Measurements from ENCODE around the gene PSMC3.

PSMC3 gene

DNA sequence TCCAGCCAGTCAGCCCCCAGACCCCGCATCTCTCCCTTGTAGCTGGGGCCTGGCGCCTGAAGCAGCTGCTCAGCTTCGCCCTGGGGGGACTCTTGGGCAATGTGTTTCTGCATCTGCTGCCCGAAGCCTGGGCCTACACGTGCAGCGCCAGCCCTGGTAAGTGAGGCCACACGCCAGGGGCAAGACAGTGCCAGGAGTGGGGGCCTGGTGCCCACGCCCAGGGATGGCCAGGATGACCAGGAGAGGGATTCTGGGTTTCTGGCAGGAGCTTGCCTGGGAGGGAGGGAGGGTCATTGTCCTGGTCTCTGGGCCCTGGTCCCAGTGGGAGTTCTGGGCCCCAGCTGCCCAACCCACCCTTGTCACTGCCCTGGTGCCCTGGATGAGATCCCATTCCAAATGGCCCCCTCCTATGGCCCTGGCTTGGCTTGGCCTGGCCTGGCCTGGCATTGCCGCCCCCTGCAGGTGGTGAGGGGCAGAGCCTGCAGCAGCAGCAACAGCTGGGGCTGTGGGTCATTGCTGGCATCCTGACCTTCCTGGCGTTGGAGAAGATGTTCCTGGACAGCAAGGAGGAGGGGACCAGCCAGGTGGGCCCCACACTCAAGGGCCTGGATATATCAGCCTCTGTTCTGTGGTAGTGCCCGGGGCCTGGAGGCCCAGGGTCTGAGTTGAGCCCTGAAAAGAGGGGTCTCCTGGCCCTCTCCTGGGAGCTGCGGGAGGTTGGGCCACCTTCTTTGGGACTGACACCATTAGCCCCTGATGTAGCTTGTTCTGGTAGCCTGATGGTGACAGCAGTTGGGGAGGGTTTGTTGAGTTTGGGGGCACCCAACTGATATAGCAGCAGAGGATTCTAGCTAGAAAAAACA is 14.1 kb downstream of the PSMC3 start:
- DNase-seq, result peak; percentile 28 to 43

DNA sequence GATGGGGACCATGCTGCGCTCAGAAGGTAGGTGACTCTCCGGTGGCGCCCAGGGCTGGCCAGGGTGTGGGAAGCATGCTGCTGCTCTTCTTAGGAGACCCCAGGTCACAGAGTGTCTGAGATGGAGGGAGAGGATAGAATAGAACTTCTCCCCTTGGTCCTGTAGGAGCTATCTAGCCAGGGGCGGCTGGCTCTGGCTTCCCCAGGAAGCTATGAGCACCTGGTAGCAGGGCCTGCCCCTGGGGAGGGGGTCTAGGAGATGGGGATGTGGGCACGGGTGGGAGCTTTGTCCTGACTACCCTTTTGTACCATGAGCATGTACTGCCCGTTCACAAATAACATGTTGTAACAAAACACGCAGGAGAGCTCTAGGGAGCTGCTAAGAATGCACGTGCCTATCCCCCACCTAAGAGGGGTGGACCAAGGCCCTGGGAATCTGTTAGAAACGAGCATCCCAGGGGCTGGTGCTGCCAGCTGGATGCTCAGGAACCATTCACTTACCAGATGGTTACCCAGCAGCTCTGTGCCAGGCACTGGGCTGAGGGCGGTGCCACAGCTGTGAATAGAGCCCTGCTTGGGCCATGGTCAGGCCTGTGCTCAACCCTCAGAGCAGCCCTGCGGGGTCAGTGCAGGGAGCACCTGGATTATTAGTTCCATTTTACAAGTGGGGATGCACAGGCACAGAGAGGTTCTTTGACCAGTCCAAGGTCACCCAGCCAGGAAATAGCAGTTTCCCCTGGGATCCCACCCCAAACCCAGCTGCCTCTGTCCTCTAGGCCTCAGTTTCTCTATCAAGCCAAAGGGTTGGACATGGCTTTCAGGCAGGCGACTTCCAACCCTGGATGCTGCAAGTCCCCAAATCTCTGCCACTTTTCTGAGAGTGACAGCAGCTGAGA is 15.6 kb downstream of the PSMC3 start:
- no peak for DNase-seq

DNA sequence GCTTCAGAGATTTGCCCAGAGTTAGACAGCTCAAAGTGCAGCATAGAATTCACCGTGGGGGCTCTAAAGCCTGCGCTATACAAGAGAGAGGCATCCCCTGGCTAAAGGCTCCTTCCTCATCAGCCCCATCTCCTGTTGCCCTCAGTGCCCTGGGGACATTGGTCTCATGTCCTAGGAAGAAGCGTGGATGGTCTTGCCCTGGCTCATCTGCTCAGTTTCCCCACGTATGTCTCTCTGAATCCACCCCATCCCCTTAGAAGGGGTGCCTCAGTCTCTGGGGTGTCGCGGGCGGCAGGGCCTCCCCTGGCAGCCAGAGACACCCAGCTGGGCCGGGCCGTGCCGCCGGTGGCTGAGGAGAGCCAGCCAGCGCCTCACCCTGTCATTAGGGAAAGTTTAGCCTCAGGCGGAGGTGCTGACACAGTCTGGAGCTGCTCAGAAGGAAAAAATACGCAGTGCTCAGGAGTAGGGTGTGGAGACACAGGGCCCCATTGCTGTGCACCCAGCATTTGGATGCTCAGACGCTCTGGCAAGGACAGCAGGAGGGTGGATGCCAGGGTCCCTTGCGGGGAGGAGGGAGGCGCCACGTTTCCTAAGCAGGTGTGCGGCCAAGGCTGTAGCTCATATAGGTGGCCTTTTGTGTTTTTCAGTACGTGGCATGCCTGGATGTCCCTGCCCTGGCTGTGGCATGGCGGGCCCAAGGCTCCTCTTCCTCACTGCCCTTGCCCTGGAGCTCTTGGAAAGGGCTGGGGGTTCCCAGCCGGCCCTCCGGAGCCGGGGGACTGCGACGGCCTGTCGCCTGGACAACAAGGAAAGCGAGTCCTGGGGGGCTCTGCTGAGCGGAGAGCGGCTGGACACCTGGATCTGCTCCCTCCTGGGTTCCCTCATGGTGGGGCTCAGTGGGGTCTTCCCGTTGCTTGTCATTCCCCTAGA is 16.5 kb downstream of the PSMC3 start:
- DNase-seq, result no peak

DNA sequence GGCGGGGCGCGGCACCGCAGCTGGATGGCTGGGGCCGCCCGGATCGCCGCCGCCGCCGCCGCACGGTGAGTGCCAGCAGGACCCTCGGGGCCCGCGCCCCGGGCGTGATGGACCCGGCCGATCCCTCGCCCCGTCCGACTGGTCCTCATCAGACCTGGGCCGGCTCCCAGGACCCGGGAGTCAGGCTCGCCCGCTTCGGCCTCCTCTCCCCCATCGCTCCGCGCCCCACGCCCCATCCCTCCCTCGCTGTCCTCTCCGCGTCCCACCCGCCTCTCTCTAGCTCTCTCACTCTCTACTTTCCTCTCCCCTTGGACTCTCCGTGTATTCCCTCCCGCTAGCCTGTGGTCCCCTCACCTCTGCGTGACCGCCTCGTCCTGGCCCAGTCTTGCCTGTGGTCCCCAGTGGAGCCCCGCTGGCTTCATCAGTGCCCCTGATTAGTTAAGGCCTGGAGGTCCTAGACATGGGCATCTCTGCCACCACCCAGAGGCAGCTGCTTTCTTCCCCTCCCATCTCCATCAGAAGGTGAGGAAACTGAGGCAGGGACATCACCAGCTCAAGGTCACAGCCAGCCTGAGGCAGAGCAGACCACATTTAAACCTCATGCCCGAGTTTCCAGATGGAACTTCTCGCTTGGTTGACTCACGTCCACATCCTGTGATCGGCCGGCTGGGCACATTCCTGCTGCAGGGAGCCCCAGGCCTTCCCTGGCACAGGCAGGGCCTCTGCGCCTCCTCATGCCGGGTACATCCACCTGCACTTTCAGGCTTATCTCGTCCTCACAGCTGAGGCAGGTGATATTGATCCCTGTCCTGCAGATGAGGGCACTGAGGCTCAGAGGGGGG is 17.4 kb downstream of the PSMC3 start:
- DNase-seq, result no peak

DNA sequence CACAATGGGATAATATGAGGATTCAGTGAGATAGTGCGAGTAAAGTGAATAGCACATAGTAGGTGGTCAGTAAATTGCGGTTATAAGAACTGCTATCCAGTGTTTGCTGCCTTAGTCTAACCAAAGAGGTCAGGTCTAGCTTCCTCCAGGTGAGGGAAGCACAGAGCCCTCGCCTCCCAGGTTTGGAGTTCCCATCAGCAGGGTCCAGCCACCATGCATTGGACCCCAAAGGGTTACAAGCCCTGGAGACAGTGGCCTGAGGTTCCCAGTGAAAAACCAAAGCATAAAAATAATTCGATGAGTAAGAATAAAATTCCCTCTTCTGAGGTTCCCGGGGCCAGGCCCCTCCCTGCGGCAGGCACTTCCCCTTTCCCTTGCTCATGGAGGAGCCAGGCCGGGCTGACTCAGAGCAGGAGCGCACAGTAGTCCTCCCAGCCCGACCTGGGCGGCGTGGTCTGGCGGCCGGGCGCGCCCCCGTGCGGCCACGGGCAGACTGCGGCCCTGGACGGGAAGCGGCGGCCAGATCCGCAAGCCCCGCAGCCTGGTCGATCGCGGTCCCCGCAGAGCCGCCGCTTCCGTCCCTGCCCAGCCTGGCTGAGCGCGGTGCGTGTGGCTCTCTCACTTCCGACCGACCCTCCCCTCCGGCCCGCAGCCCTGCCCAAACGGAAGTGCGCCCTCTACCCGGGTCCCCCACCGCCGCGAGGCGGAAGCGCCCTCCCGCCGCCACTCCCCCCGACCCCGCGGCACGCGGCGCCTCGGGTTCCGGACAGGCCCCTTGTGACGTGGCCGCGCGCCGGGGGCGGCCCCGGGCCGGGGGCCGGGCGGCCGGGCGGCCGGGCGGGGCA is 18.3 kb downstream of the PSMC3 start, which contains the start of gene SLC39A13:
Gene SLC39A13 (plus strand): TSS at position 845 of the 845 bp plus-strand sequence. CDS start 1,505 bp downstream, outside the sequence.
- peak; percentile 88 to 91 for DNase-seq

DNA sequence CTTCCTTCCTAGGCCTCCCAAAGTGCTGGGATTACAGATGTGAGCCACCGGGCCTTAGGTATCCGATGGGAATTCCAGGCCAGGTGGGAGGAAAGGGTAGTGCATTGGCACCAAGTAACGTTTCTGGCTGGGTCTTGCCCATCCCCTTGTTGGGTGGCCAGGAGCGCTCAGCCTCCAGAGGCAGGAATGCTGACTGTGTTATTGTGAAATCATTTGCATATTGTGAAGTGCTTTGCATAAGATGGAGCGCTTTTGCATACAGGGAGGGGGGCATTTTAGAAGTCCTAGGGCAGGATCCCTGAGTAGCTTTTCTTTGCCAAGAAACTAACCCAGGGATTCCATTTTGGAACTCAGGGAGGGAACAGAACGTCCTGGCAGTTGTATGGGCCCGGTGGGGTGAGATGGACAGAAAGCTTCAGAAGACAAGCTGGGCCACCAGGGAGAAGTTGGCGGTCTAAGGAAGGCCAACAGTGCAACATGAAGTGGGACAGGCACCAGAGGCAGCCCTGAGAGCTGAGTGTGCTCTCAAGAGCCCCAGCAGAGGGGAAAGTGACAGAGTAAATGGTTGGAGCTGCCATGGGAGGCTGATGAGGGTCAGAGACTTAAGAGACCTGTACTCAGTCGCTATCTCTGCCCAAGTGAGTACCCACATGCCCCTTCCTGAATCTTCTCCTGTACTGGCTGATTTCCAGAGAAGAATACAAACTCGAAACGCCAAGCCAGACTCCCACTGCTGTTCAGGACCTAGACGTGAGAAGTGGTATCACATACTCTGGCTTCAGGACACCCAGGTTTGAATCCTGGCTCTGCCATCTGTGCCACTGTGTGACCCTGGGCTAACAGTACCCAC is 19.1 kb downstream of the PSMC3 start:
- no peak for DNase-seq

DNA sequence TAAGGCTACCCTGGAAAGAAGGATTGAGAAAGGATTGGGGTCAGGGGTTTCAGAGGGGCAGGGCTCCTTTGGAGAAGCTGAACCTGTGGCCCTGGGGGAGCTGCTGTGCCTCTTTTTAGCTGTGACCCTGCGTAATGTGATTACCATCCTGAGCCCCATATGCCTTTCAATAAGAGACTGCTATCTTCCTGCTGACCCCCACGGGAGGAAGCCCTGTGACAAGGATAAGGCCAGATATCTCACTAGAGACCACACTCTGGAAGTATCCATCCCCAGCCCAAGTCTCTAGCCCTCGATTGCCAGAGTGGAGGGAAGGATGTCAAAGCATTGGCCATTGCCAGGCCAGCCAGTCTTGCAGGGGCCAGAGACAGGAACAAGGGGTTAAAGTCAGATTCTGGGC is 22.7 kb downstream of the PSMC3 start:
- DNase-seq, result no peak

DNA sequence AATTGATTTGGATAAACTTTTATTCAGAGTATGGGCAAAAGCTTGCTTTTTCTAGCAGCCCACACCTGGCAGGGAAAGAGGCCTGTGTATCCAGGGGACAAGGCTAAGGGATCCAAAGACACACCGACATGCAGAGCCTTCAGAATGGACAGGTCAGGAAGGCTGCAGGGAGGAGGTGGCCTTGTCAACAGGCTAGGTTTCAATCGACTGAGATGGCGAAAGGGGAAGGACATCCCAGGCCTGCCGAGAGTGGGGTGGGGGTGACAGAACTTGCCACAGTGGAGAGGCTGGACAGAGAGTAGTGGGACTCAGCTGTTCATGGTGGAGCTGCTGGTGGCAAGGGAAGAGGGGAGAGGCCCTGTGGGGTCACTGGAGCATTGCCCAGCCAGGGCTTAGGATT is 23.1 kb downstream of the PSMC3 start:
- DNase-seq, result no peak

DNA sequence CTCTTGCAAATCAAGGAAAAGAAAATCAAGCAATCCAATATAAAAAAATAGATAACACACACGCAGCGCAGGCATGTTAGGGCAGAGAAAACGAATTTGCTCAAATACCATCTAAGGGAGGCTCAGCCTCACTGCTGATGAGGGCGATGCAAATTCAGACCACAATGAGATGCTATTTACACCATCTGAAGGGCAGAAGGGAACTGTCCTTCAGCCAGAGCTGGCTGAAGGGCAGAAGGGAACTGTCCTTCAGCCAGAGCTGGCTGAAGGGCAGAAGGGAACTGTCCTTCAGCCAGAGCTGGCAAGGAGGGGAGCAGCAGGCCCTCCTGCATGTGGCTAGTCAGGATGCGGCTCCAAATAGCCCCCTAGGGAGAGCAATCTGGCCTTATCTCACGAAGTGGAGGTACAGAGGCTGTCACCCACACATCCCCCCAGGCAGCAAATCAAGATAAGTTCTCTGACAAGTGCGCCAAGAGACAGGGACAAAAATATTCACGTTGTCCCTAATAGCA is 25.4 kb downstream of the PSMC3 start:
- peak; percentile 49 to 62 for DNase-seq

DNA sequence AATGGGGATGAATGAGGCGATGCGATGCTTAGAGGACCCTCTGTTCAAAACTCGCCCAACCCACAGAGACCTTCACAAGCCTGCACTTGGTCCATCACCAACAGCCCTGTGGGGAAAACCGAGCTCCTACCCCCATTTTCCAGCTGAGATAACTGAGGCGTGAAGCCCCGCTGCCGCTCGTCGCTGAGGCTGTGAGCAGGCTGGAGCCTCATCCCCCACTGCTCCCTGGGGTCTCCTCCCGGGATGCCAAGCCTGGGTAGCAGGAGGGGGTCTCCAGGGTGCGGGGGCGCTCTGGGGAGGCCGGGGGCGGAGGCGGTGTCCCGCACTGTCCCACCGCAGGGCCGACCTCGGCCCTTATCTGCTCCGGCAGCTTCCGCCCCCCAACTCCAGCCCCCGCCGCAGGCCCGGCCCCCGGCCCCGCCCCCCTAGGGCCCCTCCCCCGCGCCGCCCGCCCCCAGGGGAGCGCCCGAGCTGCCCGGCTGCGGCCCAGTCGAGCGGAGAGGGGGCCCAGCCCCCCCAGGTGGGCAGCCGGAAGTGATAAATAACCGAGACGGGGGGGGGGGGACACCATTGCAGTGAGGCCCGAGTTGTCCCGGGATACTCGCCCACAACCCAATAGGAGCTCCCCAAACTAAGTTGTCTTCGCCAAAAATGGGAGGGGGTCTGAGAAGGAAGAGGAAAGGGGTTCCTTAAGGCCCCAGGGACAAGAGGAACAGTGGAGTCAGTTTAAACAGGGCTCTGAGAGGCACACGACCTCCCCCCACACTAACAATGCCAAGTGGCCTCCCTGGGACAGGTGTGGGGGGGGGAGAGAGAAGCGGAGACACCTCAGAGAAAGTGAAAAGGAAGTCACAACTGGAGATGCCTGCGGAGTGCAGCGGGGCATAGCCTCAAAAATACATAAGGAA is 26.1 kb downstream of the PSMC3 start:
- DNase-seq, result no peak

DNA sequence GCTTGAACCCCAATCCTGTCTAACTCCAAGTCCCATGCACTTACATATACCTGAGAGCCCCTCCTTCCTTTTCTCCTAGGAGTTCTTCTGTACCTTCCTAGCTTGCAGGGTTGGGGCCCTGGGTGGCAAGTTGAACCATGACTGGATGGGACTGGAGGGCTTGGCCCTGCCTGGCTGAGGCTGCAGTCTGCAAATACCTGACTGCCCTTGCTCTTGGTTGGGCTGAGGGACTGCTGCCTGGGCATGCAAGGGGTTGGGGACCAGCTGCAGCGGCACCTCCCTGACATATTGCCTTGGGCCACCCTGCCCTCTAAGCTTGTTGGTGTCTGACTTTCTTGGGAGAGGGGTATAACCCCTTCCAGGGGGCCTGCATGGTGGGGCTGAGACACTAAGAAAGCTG is 27.7 kb downstream of the PSMC3 start:
- DNase-seq, result no peak

DNA sequence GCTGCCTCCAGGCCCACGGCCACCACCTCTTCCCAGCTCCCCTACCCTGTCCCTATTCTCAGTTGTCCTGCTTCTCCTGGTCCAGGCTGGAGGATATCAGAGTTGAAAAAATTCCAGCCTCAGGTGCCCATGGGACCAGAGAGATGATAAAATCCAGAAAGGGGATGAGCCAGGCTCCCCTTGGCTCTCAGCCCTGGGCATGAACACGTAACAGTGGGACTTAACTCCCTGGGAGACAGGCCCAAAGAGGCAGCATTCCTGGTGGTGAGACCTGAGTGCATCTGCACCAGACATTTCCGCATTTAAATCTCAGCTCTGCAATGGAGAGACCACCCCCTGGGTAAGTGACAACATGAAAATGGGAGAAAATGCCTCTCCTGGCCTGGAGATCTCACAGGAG is 28.2 kb downstream of the PSMC3 start:
- no peak for DNase-seq

DNA sequence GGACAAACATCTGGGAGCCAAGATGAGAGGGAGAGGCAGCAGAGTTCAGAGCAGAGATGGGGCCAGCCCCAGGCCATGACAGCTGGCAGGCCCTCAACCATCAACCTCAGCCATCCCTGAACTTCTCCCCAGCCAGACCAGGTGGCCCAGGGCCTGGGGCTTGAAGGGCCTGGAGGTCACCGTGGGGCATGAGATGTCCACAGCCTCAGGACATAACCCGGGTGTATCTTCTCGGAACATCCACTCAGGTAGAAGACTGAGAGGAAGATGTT is 30.3 kb downstream of the PSMC3 start:
- DNase-seq, result no peak

DNA sequence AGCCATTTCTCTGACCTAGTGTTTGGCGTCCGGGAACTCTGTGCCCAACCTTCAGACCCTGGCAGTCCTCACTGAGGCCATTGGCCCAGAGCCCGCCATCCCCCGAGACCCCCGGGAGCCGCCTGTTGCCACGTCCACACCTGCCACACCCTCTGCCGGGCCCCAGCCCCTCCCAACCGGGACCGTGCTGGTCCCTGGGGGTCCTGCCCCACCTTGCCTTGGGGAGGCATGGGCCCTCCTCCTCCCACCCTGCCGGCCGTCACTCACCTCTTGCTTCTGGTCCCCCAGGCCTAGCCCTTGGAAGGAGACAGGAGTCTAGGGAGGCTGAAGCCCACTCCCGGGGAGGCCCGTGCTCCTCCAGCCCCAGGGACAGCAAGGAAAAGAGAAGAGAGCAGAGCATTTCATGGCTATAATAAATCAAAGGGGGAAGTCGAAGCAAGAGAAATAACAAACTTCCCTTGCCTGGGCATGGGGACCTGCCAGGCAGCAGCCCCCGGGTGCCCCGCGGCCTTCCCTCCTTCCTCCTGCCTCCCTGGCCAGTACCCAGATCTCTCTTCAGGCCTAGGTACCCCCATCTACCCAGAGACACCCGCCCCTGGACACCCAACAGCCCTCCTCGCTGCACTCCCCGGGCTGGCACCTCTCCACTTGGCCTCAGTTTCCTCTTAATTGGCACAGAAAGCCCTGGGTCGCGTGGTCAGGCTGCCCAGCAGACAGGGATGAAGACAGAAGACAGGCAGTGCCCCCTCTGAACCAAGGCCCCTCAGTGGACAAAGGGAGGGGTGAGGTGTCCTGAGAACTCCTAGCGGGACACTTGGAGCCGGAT is 30.8 kb downstream of the PSMC3 start:
- DNase-seq, result no peak

DNA sequence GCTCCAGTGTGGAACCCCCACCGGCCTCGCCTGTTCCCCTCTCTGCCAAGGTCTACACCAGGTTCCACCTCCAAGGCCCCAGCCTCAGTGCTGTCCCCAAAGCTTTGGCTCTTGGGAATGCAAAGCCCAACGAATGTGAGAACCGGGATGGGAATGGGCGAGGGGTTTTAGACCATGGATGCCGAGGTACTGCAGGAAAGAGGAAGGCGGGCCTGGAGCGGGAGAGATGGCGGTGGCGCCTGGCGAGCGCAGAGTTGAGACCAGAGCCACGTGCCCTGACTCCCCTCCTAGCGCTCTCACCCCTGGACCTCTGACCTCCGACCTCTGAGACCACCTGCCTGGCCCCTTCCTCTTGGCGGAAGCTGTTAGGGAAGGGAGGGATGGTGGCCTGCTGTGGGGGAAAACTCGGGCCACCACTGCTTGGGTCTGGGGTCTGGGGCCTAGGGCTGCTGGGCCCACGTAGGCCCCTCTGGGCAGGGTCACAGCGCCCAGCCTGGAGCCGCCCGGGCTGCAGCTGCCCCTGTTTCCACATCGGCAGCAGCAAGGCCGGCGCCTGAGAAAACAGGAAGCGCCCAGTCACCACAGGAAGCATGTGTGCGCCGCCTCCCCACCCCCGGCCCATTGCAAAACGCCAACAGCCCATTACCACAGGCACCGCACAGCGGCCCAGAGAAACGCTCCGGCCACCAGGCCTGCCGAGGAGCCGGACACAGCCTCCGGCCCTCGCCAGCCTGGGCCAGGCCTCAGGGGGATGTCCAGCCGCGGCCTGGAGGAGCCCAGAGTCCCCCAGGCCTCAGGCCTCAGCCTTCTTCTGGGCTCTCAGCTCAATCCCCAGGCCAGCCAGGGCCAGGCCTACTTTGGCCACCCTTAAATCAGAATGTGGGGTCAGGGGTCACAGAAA is 31.7 kb downstream of the PSMC3 start:
- DNase-seq, result peak; percentile 83 to 86

DNA sequence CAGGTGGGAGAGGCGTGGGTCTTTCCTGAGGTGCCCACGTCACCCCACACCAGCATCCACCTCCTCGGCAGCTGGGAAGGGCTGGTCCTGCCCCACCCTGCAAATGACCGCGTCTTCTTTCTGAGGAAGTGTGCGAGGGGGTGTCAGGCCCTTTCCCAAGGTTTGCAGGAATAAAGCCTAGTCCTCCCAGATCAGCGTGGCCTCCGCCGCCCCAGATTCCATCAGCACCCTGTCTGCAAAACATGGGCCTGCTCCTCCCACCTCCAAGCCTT is 32.3 kb downstream of the PSMC3 start:
- no peak for DNase-seq
